ENCODE measurements around the gene TTLL9. TPM values are rescaled to one million over a fixed set of nuclear protein-coding genes. Genes with fewer than 3 reads are reported as not detected.
"Not testable (repeated sequence)": the region's sequence is repeated elsewhere in the genome, so short reads cannot be mapped to it uniquely, and the experiment has no call there.

TTLL9 gene
- total RNA-seq, 1 donor from 2014 or later: 0.37 TPM

- Mint-ChIP-seq H3K27ac (ENCODE audit: unreplicated experiment) (no peak overlapping the region), H3K4me3 (ENCODE audit: unreplicated experiment) (no peak overlapping the region), H3K27me3 (ENCODE audit: low read depth) (peaks cover 49% of the 10 kb centered on the region), H3K9me3 (ENCODE audit: low read depth) (no peaks in the 10 kb centered on the region), H3K36me3 (ENCODE audit: low read depth) (no peaks in the 10 kb centered on the region), H3K4me1 (ENCODE audit: low read depth) (peaks cover 3% of the 10 kb centered on the region)
- TF ChIP-seq, protein P1, sequence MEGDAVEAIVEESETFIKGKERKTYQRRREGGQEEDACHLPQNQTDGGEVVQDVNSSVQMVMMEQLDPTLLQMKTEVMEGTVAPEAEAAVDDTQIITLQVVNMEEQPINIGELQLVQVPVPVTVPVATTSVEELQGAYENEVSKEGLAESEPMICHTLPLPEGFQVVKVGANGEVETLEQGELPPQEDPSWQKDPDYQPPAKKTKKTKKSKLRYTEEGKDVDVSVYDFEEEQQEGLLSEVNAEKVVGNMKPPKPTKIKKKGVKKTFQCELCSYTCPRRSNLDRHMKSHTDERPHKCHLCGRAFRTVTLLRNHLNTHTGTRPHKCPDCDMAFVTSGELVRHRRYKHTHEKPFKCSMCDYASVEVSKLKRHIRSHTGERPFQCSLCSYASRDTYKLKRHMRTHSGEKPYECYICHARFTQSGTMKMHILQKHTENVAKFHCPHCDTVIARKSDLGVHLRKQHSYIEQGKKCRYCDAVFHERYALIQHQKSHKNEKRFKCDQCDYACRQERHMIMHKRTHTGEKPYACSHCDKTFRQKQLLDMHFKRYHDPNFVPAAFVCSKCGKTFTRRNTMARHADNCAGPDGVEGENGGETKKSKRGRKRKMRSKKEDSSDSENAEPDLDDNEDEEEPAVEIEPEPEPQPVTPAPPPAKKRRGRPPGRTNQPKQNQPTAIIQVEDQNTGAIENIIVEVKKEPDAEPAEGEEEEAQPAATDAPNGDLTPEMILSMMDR (IDR thresholded peaks at IDR 0.05): no peak
- DNase-seq (ENCODE audit: low spot score): peak; percentile 54
Observed at GRCh38 chr20:31918466-31919105, 48.2 kb downstream of the TTLL9 start.

GRCh38 chr20:31919410-31920155 is 49.1 kb downstream of the TTLL9 start:
- DNase-seq (ENCODE audit: low spot score): peak; percentile 47
- Mint-ChIP-seq H3K9me3 (ENCODE audit: low read depth) (no peaks in the 10 kb centered on the region), H3K36me3 (ENCODE audit: low read depth) (no peaks in the 10 kb centered on the region), H3K4me3 (ENCODE audit: unreplicated experiment) (no peak overlapping the region), H3K27ac (ENCODE audit: unreplicated experiment) (no peak overlapping the region), H3K27me3 (ENCODE audit: low read depth) (peaks cover 55% of the 10 kb centered on the region), H3K4me1 (ENCODE audit: low read depth) (peaks cover 3% of the 10 kb centered on the region)
- TF ChIP-seq, protein P1 (IDR thresholded peaks at IDR 0.05): no peak

- TF ChIP-seq, protein P1 (IDR thresholded peaks at IDR 0.05): no peak
- peak; percentile 62 for DNase-seq (ENCODE audit: low spot score)
- H3K4me3 Mint-ChIP-seq (ENCODE audit: unreplicated experiment): no peak overlapping the region
- H3K36me3 Mint-ChIP-seq (ENCODE audit: low read depth): no peaks in the 10 kb centered on the region
- no peak overlapping the region for H3K27ac Mint-ChIP-seq (ENCODE audit: unreplicated experiment)
- no peaks in the 10 kb centered on the region for H3K9me3 Mint-ChIP-seq (ENCODE audit: low read depth)
- H3K27me3 Mint-ChIP-seq (ENCODE audit: low read depth): peaks cover 63% of the 10 kb centered on the region
- peaks cover 3% of the 10 kb centered on the region for H3K4me1 Mint-ChIP-seq (ENCODE audit: low read depth)
Observed at GRCh38 chr20:31920275-31920855, 49.9 kb downstream of the TTLL9 start.

DNA sequence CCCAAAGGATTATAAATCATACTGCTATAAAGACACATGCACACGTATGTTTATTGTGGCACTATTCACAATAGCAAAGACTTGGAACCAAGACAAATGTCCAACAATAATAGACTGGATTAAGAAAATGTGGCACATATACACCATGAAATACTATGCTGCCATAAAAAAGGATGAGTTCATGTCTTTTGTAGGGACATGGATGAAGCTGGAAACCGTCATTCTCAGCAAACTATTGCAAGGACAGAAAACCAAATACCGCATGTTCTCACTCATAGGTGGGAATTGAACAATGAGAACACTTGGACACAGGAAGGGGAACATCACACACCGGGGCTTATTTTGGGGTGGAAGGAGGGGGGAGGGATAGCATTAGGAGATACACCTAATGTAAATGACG is 51.0 kb downstream of the TTLL9 start:
- not testable (repeated sequence) for H3K4me1 Mint-ChIP-seq (ENCODE audit: low read depth); H3K4me3 Mint-ChIP-seq (ENCODE audit: unreplicated experiment); H3K36me3 Mint-ChIP-seq (ENCODE audit: low read depth); DNase-seq (ENCODE audit: low spot score); H3K9me3 Mint-ChIP-seq (ENCODE audit: low read depth); H3K27ac Mint-ChIP-seq (ENCODE audit: unreplicated experiment)
- H3K27me3 Mint-ChIP-seq (ENCODE audit: low read depth): peaks cover 73% of the 10 kb centered on the region

- TF ChIP-seq, protein P1 (IDR thresholded peaks at IDR 0.05): no peak
- H3K4me1 Mint-ChIP-seq (ENCODE audit: low read depth): peaks cover 3% of the 10 kb centered on the region
- H3K4me3 Mint-ChIP-seq (ENCODE audit: unreplicated experiment): no peak overlapping the region
- H3K36me3 Mint-ChIP-seq (ENCODE audit: low read depth): no peaks in the 10 kb centered on the region
- H3K27me3 Mint-ChIP-seq (ENCODE audit: low read depth): peaks cover 74% of the 10 kb centered on the region
- peak; percentile 5 for DNase-seq (ENCODE audit: low spot score)
- H3K9me3 Mint-ChIP-seq (ENCODE audit: low read depth): no peaks in the 10 kb centered on the region
- H3K27ac Mint-ChIP-seq (ENCODE audit: unreplicated experiment): no peak overlapping the region
Observed at GRCh38 chr20:31922181-31922580, 51.7 kb downstream of the TTLL9 start.

All from chondrocyte (in vitro differentiated cells).